ENCODE measurements around the gene RSF1.
A peak's percentile ranks its signal among the peaks of the same experiment; 100 is the strongest.
"Not testable (repeated sequence)": the region's sequence is repeated elsewhere in the genome, so short reads cannot be mapped to it uniquely, and the experiment has no call there.

Gene RSF1

GRCh38 chr11:77820565-77821348, at the start of gene RSF1, which contains the start of gene AAMDC:
Gene RSF1 (minus strand): TSS chr11:77820722. CDS start chr11:77820714, 8 bp downstream.
Gene AAMDC (plus strand): TSS chr11:77821144. CDS start chr11:77842497, 21,353 bp downstream.
- peak; percentile 98 for DNase-seq

GRCh38 chr11:77868744-77869143, 48.2 kb upstream of the RSF1 start:
- DNase-seq, result no peak

- no peak for DNase-seq
Observed at GRCh38 chr11:77866336-77866735, 45.8 kb upstream of the RSF1 start.

- no peak for DNase-seq
Observed at GRCh38 chr11:77865805-77866204, 45.3 kb upstream of the RSF1 start.

GRCh38 chr11:77861444-77861843, 40.9 kb upstream of the RSF1 start:
- DNase-seq, result not testable (repeated sequence)

GRCh38 chr11:77857906-77858457, 37.5 kb upstream of the RSF1 start:
- DNase-seq, result not testable (repeated sequence)

GRCh38 chr11:77854838-77855237, 34.3 kb upstream of the RSF1 start:
- DNase-seq, result no peak

GRCh38 chr11:77851503-77851902, 31.0 kb upstream of the RSF1 start:
- no peak for DNase-seq

GRCh38 chr11:77843700-77844099, 23.2 kb upstream of the RSF1 start:
- not testable (repeated sequence) for DNase-seq

- DNase-seq, result no peak
Observed at GRCh38 chr11:77842441-77843121, 22.1 kb upstream of the RSF1 start.

GRCh38 chr11:77833302-77833701, 12.8 kb upstream of the RSF1 start:
- no peak for DNase-seq

- DNase-seq, result no peak
Observed at GRCh38 chr11:77828926-77829325, 8.4 kb upstream of the RSF1 start.

- DNase-seq, result no peak
Observed at GRCh38 chr11:77823775-77824174, 3.3 kb upstream of the RSF1 start.

- not testable (repeated sequence) for DNase-seq
Observed at GRCh38 chr11:77822126-77822525, 1.6 kb upstream of the RSF1 start.

- peak; percentile 66 for DNase-seq
Observed at GRCh38 chr11:77821349-77821851, 878 bp upstream of the RSF1 start.

- peak; percentile 77 for DNase-seq
Observed at GRCh38 chr11:77819921-77820564, 479 bp downstream of the RSF1 start.

- peak; percentile 90 for DNase-seq
Observed at GRCh38 chr11:77819411-77819920, 1.1 kb downstream of the RSF1 start.

- DNase-seq, result no peak
Observed at GRCh38 chr11:77815459-77815858, 5.1 kb downstream of the RSF1 start.

GRCh38 chr11:77814848-77815247, 5.7 kb downstream of the RSF1 start:
- no peak for DNase-seq

- DNase-seq, result no peak
Observed at GRCh38 chr11:77813256-77813655, 7.3 kb downstream of the RSF1 start.

GRCh38 chr11:77806993-77807392, 13.5 kb downstream of the RSF1 start:
- DNase-seq, result no peak

- no peak for DNase-seq
Observed at GRCh38 chr11:77806415-77806814, 14.1 kb downstream of the RSF1 start.

GRCh38 chr11:77801477-77801876, 19.0 kb downstream of the RSF1 start:
- DNase-seq, result no peak
